Tibial nerve (tissue), 4 donors: ENCODE measurements around the gene MBNL2.

Experiments
- EP300 ChIP-seq, 2 donors: sonication (generic); formaldehyde crosslinking; IDR thresholded peaks; one replicate each; pipeline ENCODE4 v1.6.1; 2017; ENCODE audit warnings: antibody characterized with exemption in 2 of 2, mild to moderate bottlenecking in 1 of 2
- POLR2A ChIP-seq, 2 donors: fragments of 450-650 bp; IDR thresholded peaks; one replicate each; pipeline ENCODE4 v1.6.1; 2017; ENCODE audit warnings: antibody characterized with exemption in 2 of 2, mild to moderate bottlenecking in 2 of 2, moderate library complexity in 2 of 2
- TF ChIP-seq, protein P1 (sequence below), 5 experiments: fragments of 200-600 bp in 3 of 5; fragments of 450-650 bp in 2 of 5; sonication (generic) in 3 of 5; IDR thresholded peaks; one replicate each; pipeline ENCODE4 v1.5.1; 2016 to 2019; ENCODE audit warnings: antibody characterized with exemption in 5 of 5, mild to moderate bottlenecking in 3 of 5, moderate library complexity in 2 of 5

DNA sequence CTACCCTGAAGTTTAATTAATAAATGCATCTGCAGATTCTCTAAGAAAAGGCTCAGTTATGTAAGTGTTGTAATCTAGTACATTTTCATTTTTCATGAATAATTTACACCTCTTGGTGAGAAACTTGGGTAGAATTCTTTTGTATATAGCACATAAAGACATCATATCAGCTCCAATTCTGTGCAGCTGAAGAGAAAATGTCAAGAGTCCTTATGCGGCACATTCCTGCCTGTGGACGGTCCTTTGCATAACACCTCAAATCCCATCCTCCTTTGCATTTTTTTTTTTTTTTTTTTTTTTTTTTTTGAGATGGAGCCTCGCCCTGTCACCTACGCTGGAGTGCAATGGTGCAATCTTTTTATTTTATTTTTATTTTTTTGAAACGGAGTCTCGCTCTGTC, 151.7 kb downstream of the MBNL2 start:
- TF ChIP-seq, protein P1, sequence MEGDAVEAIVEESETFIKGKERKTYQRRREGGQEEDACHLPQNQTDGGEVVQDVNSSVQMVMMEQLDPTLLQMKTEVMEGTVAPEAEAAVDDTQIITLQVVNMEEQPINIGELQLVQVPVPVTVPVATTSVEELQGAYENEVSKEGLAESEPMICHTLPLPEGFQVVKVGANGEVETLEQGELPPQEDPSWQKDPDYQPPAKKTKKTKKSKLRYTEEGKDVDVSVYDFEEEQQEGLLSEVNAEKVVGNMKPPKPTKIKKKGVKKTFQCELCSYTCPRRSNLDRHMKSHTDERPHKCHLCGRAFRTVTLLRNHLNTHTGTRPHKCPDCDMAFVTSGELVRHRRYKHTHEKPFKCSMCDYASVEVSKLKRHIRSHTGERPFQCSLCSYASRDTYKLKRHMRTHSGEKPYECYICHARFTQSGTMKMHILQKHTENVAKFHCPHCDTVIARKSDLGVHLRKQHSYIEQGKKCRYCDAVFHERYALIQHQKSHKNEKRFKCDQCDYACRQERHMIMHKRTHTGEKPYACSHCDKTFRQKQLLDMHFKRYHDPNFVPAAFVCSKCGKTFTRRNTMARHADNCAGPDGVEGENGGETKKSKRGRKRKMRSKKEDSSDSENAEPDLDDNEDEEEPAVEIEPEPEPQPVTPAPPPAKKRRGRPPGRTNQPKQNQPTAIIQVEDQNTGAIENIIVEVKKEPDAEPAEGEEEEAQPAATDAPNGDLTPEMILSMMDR (IDR thresholded peaks at IDR 0.05) = no peak
- TF ChIP-seq EP300 (IDR thresholded peaks at IDR 0.05) (no peak), POLR2A (IDR thresholded peaks at IDR 0.05) (no peak)
